DMS 273 (cell line): ENCODE measurements around the gene PIK3IP1.
A peak's percentile ranks its signal among the peaks of the same experiment; 100 is the strongest.
"Not testable (repeated sequence)": the region's sequence is repeated elsewhere in the genome, so short reads cannot be mapped to it uniquely, and the experiment has no call there.

Experiments
- DNase-seq: peaks from one replicate; lab custom pipeline; 2025; ENCODE audit not compliant: unreplicated experiment; lab: John Stamatoyannopoulos, UW

The PIK3IP1 gene

GRCh38 chr22:31259798-31260473 lies 32.4 kb downstream of the PIK3IP1 start:
- no peak for DNase-seq

- DNase-seq, result peak; percentile 19
Observed at GRCh38 chr22:31253949-31254348, 38.3 kb downstream of the PIK3IP1 start.

- no peak for DNase-seq
Observed at GRCh38 chr22:31250740-31251600, 41.3 kb downstream of the PIK3IP1 start.

GRCh38 chr22:31248965-31249958 lies 43.0 kb downstream of the PIK3IP1 start:
- no peak for DNase-seq

GRCh38 chr22:31248138-31248745 lies 44.0 kb downstream of the PIK3IP1 start:
- DNase-seq, result peak; percentile 83

- DNase-seq, result peak; percentile 63
Observed at GRCh38 chr22:31247726-31248125, 44.6 kb downstream of the PIK3IP1 start.

GRCh38 chr22:31246687-31247086 lies 45.6 kb downstream of the PIK3IP1 start:
- no peak for DNase-seq

DNA sequence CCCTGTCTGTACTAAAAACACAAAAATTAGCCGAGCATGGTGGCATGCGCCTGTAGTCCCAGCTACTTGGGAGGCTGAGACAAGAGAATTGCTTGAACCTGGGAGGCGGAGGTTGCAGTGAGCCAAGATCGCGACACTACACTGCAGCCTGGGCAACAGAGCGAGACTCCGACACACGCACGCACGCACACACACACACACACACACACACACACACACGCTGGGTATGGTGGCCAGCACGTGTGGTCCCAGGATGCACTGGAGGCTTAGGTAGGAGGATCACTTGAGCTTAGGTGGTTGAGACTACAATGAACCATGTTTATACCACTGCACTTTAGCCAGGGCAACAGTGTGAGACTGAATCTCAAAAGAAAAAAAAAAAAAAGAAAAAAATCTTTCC lies 46.3 kb downstream of the PIK3IP1 start:
- not testable (repeated sequence) for DNase-seq

DNA sequence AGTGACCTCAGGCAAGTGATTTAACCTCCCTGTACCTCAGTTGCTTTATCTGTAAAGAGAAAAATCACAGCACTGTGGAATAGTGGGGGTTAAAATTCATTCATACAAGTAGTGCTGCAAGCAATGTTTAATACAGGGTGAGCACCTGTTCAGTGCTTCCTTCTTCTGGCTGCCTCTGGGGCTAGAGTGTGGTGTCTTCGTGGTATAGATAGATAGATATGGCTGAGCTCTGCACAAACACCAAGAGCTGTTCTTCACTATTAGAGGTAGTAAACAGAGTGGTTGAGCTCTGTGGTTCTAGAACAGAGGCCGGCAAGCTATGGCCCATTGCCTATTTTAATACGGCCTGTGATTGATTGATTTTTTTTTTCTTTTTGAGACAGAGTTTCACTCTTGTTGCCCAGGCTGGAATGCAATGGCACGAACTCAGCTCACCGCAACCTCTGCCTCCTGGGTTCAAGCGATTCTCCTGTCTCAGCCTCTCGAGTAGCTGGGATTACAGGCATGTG lies 47.3 kb downstream of the PIK3IP1 start:
- no peak for DNase-seq

- no peak for DNase-seq
Observed at GRCh38 chr22:31244046-31244942, 48.0 kb downstream of the PIK3IP1 start.

- no peak for DNase-seq
Observed at GRCh38 chr22:31243339-31244045, 48.8 kb downstream of the PIK3IP1 start.

GRCh38 chr22:31241936-31242335 lies 50.4 kb downstream of the PIK3IP1 start:
- DNase-seq, result no peak

GRCh38 chr22:31241200-31241599 lies 51.1 kb downstream of the PIK3IP1 start:
- no peak for DNase-seq

GRCh38 chr22:31239771-31240370 lies 52.4 kb downstream of the PIK3IP1 start:
- no peak for DNase-seq

- DNase-seq, result no peak
Observed at GRCh38 chr22:31238057-31238456, 54.2 kb downstream of the PIK3IP1 start.

DNA sequence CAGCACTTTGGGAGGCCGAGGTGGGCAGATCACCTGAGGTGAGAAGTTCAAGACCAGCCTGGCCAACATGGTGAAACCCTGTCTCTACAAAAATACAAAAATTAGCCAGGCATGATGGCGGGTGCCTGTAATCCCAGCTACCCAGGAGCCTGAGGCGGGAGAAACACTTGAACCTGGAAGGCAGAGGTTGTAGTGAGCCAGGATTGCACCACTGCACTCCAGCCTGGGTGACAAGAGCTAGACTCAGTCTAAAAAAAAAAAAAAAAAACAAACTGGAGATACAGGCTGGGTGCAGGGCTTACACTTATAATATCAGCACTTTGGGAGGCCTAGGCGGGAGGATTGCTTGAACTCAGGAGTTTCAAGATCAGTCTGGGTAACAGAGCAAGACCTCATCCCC lies 56.2 kb downstream of the PIK3IP1 start:
- DNase-seq, result not testable (repeated sequence)

DNA sequence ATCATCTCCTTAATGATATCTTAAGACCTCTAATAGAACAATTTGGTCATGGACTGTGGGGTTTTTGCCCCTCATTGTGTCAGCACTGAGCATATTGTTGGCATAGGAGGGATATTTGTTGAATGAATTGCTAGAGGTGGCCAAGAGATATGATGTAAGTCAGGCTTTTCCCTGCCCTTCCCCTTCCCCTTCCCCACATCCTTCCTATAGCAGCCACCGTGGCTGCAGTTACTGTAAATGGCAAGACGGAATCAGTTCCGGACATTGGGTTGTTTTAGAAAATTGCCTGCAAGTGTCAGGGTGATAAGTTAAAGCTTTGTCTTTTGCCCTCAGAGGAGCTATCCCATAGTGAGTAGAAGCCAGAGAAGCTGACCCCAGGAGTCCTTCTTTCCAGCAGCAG lies 57.2 kb downstream of the PIK3IP1 start:
- DNase-seq, result no peak

DNA sequence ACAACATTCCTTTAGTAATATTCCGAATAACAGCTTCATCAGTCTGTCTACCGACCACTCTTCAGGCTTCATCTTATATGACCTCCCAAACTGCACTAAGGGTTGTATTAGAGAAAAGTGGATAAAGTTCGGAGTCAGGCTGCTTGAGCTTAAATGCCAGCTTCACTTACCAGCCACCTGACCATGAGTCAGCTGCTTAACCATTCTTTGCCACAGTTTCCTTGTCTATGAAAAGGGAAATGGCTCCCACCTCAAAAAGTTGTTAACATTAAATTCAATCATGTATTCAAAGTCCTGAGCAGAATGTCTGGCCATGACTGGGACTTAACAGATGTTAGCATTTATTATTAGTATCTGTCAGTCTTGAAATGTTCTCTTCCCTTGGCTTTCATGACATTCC lies 59.3 kb downstream of the PIK3IP1 start:
- no peak for DNase-seq
